ENCODE measurements around the gene HDLBP.
"Not testable (repeated sequence)": the region's sequence is repeated elsewhere in the genome, so short reads cannot be mapped to it uniquely, and the experiment has no call there.

HDLBP gene

DNA sequence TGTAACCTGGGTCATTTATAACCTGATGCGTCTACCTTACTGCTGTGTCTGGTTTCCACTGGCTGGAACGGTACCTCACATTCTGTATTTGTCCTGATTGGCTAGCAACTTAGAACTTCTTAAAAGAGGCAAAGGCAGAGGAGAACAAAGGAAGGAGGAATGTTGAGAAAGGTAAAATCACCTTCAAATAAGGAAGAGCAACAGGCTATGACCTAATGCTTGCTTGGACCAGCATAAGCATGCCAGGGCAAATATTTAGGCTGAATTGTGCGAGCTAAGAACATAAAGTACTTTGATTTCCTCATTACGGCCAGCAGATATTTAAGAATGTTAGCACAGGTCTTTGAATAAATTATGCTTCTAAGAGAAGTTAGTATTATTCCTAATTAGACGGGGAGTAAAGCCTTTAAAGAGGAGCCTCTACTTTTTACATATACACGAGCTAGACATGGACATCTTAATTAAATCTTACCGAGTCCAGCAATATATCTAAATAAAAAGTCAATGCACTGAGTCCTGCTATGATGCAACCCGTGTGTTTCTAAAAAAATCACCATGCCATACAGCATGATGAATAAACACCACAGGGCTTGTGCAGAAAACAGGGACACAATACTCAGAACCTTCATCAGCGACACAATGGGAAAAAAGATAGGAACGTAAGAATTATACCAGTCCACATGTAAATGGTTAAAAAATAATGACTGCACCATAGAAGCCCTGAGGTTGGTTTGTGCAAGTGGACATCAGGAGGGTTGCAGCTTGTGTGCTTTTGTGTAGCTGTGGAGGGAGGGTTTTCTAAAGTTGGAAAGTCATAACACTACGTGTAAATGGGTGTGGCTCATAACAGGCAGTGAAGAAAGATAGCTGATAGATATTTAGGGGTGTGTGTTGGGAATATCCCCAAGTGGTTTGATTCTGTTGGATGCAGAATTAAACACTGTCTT is 14.5 kb upstream of the HDLBP start:
- DNase-seq (ENCODE audit: low read depth): no peak

DNA sequence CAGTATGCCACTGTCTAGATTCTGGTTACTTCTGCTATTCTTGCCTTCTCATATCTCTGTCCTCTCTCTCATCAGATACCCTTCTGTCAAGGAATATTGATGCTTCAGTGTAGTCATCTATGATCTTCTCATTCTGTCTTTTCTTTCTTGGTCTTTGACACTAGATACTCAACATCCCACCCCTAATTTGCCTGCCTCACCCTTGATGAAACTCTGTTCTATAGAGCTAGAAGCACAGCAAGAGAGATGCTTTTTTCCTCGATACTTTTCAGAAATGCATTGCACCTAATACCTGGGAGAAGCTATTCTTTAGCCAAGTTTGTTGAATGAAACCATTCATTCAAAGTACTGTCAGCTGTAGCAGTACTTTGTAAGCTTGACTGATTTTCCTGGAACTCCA is 9.8 kb upstream of the HDLBP start:
- no peak for DNase-seq (ENCODE audit: low read depth)

DNA sequence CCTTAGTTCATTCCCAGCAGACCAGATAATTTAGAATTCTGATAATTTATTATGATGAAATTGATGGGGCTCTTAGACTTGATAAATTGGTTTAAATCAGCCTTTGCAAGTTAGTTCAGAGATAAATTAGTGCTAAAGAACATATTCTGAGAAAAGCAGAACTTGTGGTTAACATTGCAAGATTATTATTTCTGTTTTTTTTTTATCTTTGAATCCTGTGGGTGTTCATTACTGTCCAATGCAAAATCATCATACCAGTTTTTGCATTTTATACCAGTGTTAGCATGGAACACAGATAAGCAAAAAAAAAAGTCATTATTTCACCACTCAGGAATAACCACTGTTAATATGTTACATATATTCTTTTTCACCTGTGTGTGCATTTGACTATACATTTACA is 9.3 kb upstream of the HDLBP start:
- DNase-seq (ENCODE audit: low read depth): no peak

DNA sequence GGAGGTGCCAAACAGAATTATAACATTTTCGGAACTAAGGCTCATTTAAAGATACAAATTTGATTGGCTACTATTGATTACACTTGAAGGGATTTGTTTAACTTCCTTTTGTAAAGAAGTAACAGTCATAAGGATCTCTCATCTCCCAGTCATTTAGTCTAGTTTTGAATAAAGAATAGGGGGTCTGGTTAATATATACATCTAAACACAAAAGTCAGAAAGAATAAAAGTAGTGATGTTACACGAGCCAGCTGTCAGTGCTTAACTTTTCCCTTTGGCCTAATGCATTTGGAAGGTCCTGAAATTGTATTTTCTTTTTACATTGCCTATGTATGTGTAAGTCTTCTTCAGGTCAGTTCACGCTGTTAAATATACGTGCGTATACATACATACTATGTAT is 8.3 kb upstream of the HDLBP start:
- no peak for DNase-seq (ENCODE audit: low read depth)

DNA sequence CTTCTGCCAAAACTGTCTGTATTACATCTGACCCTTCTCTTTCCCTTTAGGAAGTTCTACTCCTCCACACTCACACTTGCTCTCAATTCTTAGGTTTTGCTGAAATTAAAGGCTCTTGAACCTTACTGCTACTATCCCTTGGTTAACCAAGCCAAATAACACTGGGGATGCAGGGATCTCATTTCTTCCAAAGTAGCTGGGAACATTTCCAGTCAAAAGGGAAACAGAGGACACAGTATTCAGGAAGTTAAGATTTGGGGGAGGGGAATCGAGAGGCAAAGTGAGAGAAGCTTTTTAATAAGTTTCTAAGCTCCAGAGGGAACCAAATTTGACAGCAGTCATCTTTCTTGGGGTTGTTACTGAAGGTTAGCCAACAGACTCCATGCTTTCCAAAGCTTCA is 6.4 kb upstream of the HDLBP start:
- DNase-seq (ENCODE audit: low read depth): no peak

DNA sequence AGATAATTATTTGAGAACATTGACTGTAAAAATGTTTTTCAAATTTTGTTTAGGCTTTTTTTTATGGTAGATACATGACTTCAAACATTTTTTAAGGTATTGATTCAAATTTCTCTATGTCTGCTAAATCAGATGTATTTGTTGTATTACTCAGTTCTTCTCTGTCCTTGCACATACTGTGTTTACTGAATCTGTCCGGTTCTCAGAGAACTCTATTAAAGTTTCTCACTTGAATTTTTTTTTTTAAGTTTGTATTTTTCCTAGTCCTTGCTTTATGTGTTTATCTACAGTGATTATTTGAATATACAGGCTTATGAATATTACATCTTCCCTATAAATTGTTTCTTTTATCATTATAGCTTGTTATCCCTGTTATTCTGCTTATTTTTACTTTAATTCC is 5.6 kb upstream of the HDLBP start:
- DNase-seq (ENCODE audit: low read depth): no peak

DNA sequence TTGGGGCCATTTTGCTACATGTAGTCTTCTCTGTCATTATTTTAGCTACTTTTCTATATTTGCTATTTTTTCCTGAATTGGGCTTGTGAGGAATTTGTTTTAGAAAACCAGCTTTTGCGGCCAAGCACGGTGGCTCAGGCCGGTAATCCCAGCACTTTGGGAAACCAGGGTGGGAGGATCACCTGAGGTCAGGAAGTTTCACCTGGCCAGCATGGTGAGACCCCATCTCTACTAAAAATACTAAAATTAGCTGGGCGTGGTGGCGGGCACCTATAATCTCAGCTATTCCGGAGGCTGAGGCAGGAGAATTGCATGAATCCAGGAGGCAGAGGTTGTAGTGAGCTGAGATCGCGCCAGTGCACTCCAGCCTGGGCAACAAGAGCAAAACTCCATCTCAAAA is 4.9 kb upstream of the HDLBP start:
- DNase-seq (ENCODE audit: low read depth): no peak

DNA sequence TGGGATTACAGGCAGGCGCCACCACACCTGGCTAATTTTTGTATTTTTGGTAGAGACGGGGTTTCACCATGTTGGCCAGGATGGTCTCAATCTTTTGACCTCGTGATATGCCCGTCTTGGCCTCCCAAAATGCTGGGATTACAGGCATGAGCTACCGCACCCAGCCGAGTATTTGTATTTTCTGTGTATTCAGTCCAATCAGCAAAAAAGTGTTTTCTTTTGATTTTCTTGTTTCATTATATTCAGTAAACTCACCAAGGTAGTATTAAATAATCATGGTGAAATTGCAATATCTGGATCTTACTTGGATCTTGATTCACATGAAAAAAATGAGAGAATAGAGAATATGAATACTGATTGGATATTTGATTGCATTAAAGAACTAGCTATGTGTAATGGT is 3.4 kb upstream of the HDLBP start:
- not testable (repeated sequence) for DNase-seq (ENCODE audit: low read depth)

DNA sequence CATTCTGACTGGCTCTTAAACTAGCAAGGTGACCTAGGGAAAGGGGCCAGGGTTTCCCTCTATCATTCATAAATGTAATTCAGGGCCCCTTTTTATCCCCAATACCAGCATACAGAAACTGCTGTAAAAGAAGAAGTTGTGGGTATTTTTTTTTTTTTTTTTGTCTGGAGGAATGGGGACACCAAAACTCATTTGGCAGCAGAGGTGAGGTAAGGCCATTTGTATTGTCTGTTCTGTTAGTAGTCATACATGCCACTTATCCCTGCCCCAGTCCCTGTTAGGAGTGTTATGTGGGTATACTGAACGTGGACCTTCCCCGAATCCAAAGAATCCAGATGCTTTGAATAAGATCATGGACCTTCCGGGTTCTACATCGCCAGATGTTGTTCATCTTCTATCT is 1.9 kb upstream of the HDLBP start:
- DNase-seq (ENCODE audit: low read depth): no peak

DNA sequence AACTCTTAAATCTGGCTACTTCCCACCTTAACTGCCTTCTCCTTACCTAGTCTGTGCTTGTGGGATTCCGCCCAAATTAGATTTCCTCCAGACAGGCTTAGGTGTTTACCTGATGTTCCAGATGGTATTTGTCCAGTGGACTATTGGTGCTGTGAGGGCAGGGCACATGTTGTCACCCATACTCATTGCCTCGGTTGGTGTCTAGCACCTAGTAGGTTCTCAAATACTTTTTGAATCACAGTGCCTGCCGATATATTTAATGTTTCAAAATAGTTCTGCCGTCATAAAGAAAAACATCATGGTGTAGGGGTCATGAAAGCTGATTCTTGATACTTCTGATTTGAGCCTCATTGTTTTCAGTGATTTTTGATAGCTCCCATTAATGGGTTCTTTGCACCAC is 1.4 kb upstream of the HDLBP start:
- no peak for DNase-seq (ENCODE audit: low read depth)

DNA sequence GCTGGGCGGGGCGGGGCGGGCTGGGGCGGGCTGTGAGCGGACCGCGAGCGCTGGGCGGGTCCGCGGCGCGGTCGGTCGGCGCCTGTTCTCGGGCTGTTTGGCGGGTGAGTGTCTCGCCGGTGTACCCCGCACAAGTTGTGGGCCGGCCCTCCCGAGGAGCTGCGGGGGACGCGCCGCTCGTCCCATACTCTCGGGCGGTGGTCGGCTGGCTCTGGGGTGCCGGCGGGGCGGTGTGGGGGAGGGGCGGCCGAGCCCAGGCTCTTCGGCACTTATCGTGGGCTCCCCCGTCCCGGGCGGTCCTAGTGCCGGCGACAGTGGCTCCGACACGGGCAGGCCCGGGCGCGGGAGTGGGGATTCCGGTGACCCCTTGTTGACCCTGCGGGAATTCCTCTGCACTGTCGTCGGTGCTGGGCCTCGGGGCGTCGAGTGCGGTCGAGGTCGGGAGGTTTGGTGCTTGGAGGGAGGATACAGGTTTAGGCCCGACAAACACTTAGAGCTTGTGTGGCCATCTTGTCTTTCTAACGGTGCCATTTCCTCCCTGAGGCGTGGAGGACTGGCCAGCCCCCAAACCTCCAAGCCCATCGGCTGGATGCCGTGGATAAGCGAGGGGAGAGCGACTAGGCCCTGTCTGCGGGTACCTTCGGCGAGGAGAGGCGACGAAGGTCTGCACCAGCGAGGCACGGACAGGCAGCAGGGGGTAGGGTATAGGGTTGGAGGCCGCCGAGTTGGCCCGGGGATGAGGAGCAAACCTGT is 583 bp upstream of the HDLBP start, which contains the start of gene SEPTIN2:
SEPTIN2 (plus strand) TSS at position 47 of the 753 bp plus-strand sequence. CDS start 8,308 bp downstream, outside the sequence.
- peak; percentile 55 for DNase-seq (ENCODE audit: low read depth)

DNA sequence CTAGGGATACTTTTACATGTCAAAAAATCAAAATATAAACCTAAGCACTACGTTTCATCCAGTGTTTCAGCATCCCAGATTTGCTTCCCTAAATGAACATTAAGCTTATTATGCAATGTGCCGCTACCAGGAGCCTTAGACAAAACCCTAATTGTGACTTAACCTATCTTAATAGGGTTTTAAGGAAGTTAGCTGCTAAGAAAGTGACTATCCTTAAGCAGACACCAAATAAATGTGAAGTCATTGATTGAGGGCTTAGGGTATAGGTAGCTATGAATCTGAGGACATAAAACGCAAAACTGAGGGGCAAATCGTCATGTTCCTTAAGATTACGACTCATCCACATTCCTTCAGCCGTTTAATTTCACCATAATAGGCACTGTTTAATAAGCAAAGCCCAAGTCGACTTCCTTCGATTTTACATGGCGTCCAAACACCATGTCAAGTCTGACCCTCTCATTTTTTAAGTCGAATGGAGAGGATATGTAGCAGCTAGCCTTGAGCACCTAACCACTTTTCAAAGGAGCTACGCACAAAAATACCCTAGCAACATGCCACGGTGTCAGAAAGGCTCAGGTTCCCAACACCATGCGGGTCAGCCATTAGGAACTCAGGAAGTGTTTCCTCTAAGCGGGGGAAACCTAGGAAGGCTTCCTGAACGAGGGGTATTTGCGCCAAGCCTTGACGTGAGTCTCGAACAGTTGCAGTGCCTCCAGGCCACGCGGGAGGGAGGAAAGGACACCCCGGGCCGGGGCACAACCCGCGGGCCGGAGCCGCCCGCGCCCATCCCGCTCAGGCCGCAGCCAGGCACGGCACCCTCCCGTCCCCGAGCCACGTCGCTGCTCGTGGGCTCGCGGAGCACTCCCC is 1.0 kb downstream of the HDLBP start:
- DNase-seq (ENCODE audit: low read depth): no peak

DNA sequence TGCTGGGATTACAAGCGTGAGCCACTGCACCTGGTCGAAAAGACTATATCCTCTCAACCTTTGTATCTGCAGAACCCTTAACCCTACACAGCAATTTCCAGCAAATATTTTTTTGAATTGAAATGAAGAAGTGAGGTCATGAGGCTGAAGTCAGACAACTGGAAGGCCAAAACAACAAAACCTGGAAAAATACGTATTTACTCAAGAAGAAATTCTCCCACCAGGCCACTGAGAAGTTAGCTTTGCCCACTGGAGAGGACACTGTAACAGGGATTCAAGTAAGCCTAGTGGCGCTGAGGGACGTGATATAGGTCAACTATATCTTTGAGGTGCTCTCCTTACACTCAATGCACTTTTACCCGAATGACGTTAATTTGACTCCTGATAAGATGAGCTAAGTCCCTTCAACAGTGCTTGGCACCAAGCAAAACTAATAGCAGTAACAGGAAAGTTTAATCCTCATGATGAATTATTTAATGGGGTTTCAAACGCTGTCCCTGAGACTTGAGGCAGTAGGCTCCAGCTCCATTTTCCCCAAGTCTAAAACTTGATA is 1.9 kb downstream of the HDLBP start:
- no peak for DNase-seq (ENCODE audit: low read depth)

DNA sequence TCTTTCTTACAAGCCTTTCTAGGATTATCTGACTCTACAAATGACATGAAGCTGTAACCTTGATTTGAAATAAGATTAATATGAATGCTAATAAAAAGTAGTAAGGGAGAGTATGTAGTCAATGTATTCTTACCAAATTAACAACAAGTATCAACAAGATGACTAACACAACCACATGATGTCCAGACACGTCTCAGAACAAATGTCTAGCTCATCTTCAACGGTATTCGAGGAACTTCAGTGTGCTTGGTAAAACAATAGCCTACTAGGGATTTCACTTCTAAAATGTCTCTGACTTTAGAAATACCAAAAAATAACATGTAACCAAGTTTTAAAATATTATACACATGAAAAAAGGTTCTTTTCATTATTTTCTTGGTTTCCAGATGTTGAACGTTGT is 3.4 kb downstream of the HDLBP start:
- DNase-seq (ENCODE audit: low read depth): no peak

DNA sequence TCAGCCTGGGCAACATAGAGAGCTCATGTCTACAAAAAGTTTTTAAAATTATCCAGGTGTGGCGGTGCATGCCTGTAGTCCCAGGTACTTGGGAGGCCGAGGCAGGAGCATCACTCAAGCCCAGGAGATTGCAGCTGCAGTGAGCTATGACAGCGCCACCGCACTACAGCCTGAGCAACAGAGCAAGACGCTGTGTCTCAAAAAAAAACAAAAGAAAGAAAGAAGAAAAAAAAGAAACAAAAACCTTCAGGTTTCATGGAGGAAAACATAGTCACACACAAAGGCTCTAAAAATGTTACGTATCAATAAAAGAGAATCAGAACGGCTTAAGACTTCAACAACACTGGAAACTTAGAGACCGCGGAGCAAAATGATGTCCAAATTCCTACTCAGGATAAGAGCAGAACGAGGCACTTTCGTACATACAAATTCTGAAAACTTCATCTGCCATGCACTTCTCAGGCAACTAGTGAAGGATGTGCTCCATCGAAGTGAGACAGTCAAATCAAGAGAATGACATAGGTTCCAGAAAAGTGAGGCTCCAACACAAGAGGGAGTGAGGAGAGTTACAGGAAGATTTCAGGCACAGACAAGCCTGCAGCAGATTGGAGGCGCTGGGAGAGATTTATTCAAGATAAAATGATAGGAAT is 4.4 kb downstream of the HDLBP start:
- DNase-seq (ENCODE audit: low read depth): no peak

DNA sequence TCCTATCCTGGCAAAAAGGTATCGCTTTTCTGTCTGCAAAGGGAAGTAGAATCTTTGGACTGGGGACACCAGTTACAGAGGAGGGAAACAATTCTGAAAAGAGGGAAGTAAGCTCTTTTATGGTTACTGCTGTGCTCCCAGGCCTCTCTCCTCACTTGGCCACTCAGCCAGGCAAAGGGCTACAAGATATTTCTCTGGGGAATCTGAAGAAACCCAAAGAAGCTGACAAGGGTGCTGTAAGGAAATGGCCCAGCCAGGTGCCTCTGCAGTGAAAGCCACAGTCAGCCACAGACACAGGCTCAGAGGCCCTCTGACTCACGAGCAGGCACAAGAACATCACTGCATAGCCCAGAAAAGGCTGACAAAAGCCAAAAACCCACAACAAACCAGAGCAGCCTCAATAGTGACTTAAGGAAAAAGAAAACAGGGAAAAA is 5.8 kb downstream of the HDLBP start:
- peak; percentile 44 for DNase-seq (ENCODE audit: low read depth)

DNA sequence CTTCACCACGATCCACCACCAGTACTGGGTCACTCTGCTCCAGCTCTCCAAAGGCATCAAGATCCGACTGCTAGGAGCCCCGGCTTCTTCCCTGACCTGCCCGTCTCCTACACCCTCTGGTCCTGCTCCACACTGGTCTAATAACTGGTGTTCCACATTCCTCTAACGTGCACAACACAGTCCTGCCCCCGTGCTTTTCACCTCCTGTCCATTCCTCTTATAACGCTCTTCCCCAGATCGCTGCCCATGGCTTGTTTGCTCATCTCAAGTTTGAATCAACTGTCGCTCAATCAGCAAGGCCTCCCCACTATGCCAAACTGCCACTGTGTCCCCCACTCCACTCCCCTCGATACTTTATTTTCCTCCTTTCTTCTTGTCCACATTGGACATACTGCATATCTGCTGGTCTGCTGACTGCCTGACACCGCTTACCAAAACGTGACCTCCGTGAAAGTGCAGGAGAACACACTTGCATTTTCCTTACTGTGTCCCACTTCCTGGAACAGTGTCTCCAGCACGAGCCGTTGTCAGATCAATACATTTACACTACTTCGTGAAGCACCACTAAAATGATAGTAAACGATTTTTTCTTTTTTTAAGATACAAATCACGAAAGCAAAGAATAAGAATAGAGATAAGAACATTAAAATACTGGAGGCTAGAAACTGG is 6.5 kb downstream of the HDLBP start:
- no peak for DNase-seq (ENCODE audit: low read depth)

DNA sequence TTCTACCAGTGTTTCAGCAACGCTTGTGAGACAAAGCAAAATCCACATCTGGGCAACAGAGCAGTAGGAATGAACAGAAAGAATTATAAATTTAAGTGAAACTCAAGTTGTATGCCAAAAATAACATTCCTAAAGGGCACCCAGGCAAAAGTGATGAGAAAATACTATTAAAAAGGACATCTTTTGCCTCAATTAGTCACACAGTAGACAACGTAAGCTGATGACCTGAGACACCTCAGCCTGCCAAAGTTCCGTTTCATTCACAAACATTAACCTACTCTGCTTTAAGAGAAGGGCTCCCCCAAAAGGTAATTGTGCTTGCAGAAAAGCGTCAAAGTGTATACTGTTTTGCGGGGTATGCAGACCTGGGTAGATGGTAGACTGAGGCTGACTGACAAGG is 7.2 kb downstream of the HDLBP start:
- DNase-seq (ENCODE audit: low read depth): no peak

DNA sequence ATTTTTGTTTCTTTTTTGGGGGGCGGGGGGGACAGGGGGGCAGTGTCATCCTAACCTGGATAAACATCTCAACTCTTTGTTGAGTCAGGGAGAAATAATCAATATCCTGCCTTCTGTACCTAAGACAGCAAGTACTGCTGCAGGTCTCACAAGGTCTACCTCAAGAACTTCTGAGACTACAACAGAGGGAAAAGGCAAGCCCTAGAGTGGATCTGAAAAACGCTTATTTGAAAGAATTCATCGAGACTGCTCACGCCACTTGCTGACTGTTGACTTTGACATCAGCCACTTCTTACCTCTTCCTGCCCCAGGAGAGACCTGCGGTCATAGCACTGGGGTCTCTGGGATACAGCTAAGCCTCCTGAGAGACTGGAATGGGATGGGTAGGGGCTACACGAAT is 8.4 kb downstream of the HDLBP start:
- DNase-seq (ENCODE audit: low read depth): no peak

DNA sequence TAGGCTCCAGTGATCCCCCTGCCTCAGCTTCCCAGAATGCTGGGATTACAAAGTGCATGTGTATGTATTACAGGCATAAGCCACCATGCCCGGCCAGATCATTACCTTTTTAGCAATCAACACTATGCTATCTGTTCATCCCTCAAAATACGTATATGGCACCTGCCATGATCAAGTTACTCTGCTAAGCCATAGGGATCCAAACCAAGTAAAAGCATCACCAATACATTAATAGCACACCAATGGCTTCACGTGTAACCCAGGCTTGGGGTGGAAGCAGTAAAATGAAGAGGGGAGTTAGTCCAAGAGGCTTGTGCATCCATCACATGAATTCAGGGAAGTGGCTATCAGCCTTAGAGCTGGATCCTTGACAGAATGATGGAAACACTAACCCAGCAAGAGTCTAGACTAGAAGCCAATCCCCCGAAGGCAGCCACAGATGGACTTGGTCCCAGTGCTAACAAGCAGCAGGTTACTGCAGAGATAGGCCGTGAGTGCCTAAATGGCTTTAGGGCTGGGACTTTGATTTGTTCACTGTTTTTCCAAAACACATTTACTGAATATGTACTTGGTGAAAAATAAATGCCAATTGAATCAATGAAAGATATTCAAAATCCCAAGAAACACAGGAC is 11.3 kb downstream of the HDLBP start:
- no peak for DNase-seq (ENCODE audit: low read depth)
